Karpas-422 (cell line): Measurements from ENCODE around the gene B2M. TPM values are rescaled to one million over a fixed set of nuclear protein-coding genes. Genes with fewer than 3 reads are reported as not detected.
A peak's percentile ranks its signal among the peaks of the same experiment; 100 is the strongest.

Experiments
- DNase-seq: peaks from one replicate; pipeline ENCODE4 v3.0.0-alpha.2; 2015
- H2AFZ ChIP-seq: fragments of 200-600 bp; sonication (generic); 2 replicates; pipeline ENCODE4 v1.6.1; 2014; ENCODE audit warnings: antibody characterized with exemption, low read length, mixed read lengths
- H3K27ac ChIP-seq: fragments of 200-600 bp; sonication (generic); 2 replicates; pipeline ENCODE4 v1.5.1; 2014; ENCODE audit warnings: mild to moderate bottlenecking, low read length, moderate library complexity
- H3K27me3 ChIP-seq: fragments of 200-600 bp; sonication (generic); 2 replicates; pipeline ENCODE4 v1.6.1; 2014; ENCODE audit warnings: low read length, mixed read lengths
- H3K36me3 ChIP-seq: fragments of 200-600 bp; sonication (generic); 2 replicates; pipeline ENCODE4 v1.6.1; 2014; ENCODE audit warnings: low read length, mixed read lengths; ENCODE audit not compliant: insufficient read depth
- H3K4me1 ChIP-seq: fragments of 200-600 bp; sonication (generic); 2 replicates; pipeline ENCODE4 v1.6.1; 2014; ENCODE audit warnings: mild to moderate bottlenecking, low read length, mixed read lengths
- H3K4me2 ChIP-seq: fragments of 200-600 bp; sonication (generic); 2 replicates; pipeline ENCODE4 v1.6.1; 2014; ENCODE audit warnings: low read length, low read depth, mild to moderate bottlenecking; ENCODE audit not compliant: poor library complexity, severe bottlenecking
- H3K4me3 ChIP-seq: fragments of 200-600 bp; sonication (generic); 2 replicates; pipeline ENCODE4 v1.5.1; 2014; ENCODE audit warnings: mild to moderate bottlenecking, antibody characterized with exemption, low read length, mixed read lengths
- H3K79me2 ChIP-seq: fragments of 200-600 bp; sonication (generic); 2 replicates; pipeline ENCODE4 v1.6.1; 2014; ENCODE audit warnings: mild to moderate bottlenecking, low read length, mixed read lengths
- H3K9ac ChIP-seq: fragments of 200-600 bp; sonication (generic); 2 replicates; pipeline ENCODE4 v1.6.0; 2014; ENCODE audit warnings: low read length
- H3K9me2 ChIP-seq: fragments of 200-600 bp; sonication (generic), shearing (Covaris generic); replicated peaks from 2 replicates; pipeline ENCODE4 v1.6.0; 2014; ENCODE audit warnings: mild to moderate bottlenecking, low read length, moderate library complexity; ENCODE audit not compliant: insufficient read depth
- H3K9me3 ChIP-seq: fragments of 300-700, 200-600 bp; sonication (generic); 2 replicates; pipeline ENCODE4 v1.6.1; 2014; ENCODE audit warnings: low read length, mixed read lengths
- H4K20me1 ChIP-seq: fragments of 200-600 bp; sonication (generic); 2 replicates; pipeline ENCODE4 v1.6.1; 2014; ENCODE audit warnings: mild to moderate bottlenecking, antibody characterized with exemption, low read length, low read depth; ENCODE audit not compliant: insufficient read depth
- total RNA-seq: library from RNA; depleted of rRNA; stranded (reverse); fragments of >200 nt; shearing (Covaris generic); gene quantifications from 2 replicates; pipeline ENCODE4 v1.2.3, GENCODE V29; 2014; ENCODE audit warnings: low replicate concordance; rRNA removed

B2M gene
- 2,186 and 3,959 TPM in 2 replicates for total RNA-seq

- H3K36me3 ChIP-seq, result peaks cover 37% of the 10 kb centered on the region
Measured at GRCh38 chr15:44711096-44711742, at the start of gene B2M, which contains the start of gene PATL2. B2M (plus strand) TSS chr15:44711517; CDS start chr15:44711547, 30 bp downstream. PATL2 (minus strand) TSS chr15:44711323; CDS start chr15:44676490, 34,833 bp downstream.

GRCh38 chr15:44661576-44661975 lies 49.7 kb upstream of the B2M start:
- H3K79me2 ChIP-seq, result peaks cover 35% of the 10 kb centered on the region
- peak overlapping the region; percentile 96 for H3K4me2 ChIP-seq
- peak overlapping the region; percentile 88; the same call in 1 of the 2 replicates for H3K27ac ChIP-seq
- no peak for DNase-seq
- H3K9me2 ChIP-seq, result no peaks in the 10 kb centered on the region
- no peaks in the 10 kb centered on the region for H3K27me3 ChIP-seq
- H3K4me1 ChIP-seq, result peaks cover 32% of the 10 kb centered on the region
- no peaks in the 10 kb centered on the region for H3K9me3 ChIP-seq
- H2AFZ ChIP-seq, result no peak overlapping the region
- H4K20me1 ChIP-seq, result no peaks in the 10 kb centered on the region
- H3K9ac ChIP-seq, result peak overlapping the region; percentile 96
- H3K36me3 ChIP-seq, result peaks cover 33% of the 10 kb centered on the region
- peak overlapping the region; percentile 77 for H3K4me3 ChIP-seq

More at GRCh38 chr15:44711096-44711742, at the start of gene B2M, which contains the start of gene PATL2:
- peak; percentile 98 for DNase-seq
- Histone ChIP-seq H4K20me1 (peaks cover 43% of the 10 kb centered on the region), H3K27ac (peak within 1 kb of the TSS; percentile 95), H3K9me2 (no peaks in the 10 kb centered on the region), H3K4me1 (peaks cover 46% of the 10 kb centered on the region), H3K4me3 (peak within 1 kb of the TSS; percentile 98), H3K27me3 (no peaks in the 10 kb centered on the region), H3K9ac (peak within 1 kb of the TSS; percentile 100), H2AFZ (peak within 1 kb of the TSS; percentile 64), H3K9me3 (no peaks in the 10 kb centered on the region), H3K4me2 (peak within 1 kb of the TSS; percentile 96), H3K79me2 (peaks cover 52% of the 10 kb centered on the region)

GRCh38 chr15:44662478-44663409 lies 48.6 kb upstream of the B2M start:
- no peaks in the 10 kb centered on the region for H3K9me3 ChIP-seq
- H2AFZ ChIP-seq, result peak overlapping the region; percentile 25; the same call in 1 of the 2 replicates
- H3K36me3 ChIP-seq, result peaks cover 22% of the 10 kb centered on the region
- peaks cover 38% of the 10 kb centered on the region for H3K4me1 ChIP-seq
- H3K4me3 ChIP-seq, result peak overlapping the region; percentile 77
- peak; percentile 94 for DNase-seq
- peak overlapping the region; percentile 96 for H3K9ac ChIP-seq
- H3K27me3 ChIP-seq, result no peaks in the 10 kb centered on the region
- H3K79me2 ChIP-seq, result peaks cover 35% of the 10 kb centered on the region
- no peaks in the 10 kb centered on the region for H4K20me1 ChIP-seq
- H3K9me2 ChIP-seq, result no peaks in the 10 kb centered on the region
- peak overlapping the region; percentile 96 for H3K4me2 ChIP-seq
- peak overlapping the region; percentile 88 for H3K27ac ChIP-seq

- Histone ChIP-seq H3K4me1 (peaks cover 38% of the 10 kb centered on the region), H4K20me1 (no peaks in the 10 kb centered on the region), H3K9me3 (no peaks in the 10 kb centered on the region)
Measured at GRCh38 chr15:44663410-44664308, 47.7 kb upstream of the B2M start, which contains the start of gene SPG11. SPG11 (minus strand) TSS chr15:44663662; CDS start chr15:44663647, 15 bp downstream.

GRCh38 chr15:44666210-44667038 lies 44.9 kb upstream of the B2M start:
- Histone ChIP-seq H2AFZ (peak overlapping the region; percentile 46), H3K9ac (0 out of 2 replicates have a peak overlapping the region, but pooled peaks have one; percentile 12)
- peak; percentile 45 for DNase-seq

More at GRCh38 chr15:44663410-44664308, 47.7 kb upstream of the B2M start, which contains the start of gene SPG11:
- H3K9ac ChIP-seq, result peak within 1 kb of the TSS; percentile 96
- H3K4me3 ChIP-seq, result peak within 1 kb of the TSS; percentile 77
- peak within 1 kb of the TSS; percentile 96 for H3K4me2 ChIP-seq
- H2AFZ ChIP-seq, result peak within 1 kb of the TSS; percentile 95
- peaks cover 35% of the 10 kb centered on the region for H3K79me2 ChIP-seq
- no peaks in the 10 kb centered on the region for H3K27me3 ChIP-seq
- peak within 1 kb of the TSS; percentile 88 for H3K27ac ChIP-seq
- H3K36me3 ChIP-seq, result peaks cover 19% of the 10 kb centered on the region
- H3K9me2 ChIP-seq, result no peaks in the 10 kb centered on the region
- peak; percentile 99 for DNase-seq

GRCh38 chr15:44667039-44667360 lies 44.3 kb upstream of the B2M start:
- H3K27me3 ChIP-seq, result no peaks in the 10 kb centered on the region
- peaks cover 28% of the 10 kb centered on the region for H3K4me1 ChIP-seq
- peak overlapping the region; percentile 46 for H2AFZ ChIP-seq
- no peaks in the 10 kb centered on the region for H3K9me3 ChIP-seq
- no peaks in the 10 kb centered on the region for H4K20me1 ChIP-seq
- H3K4me3 ChIP-seq, result no peak overlapping the region
- H3K9me2 ChIP-seq, result no peaks in the 10 kb centered on the region
- no peak for DNase-seq
- H3K27ac ChIP-seq, result no peak overlapping the region
- H3K36me3 ChIP-seq, result no peaks in the 10 kb centered on the region
- 0 out of 2 replicates have a peak overlapping the region, but pooled peaks have one; percentile 12 for H3K9ac ChIP-seq
- H3K79me2 ChIP-seq, result peaks cover 9% of the 10 kb centered on the region
- no peak overlapping the region for H3K4me2 ChIP-seq

More at GRCh38 chr15:44666210-44667038, 44.9 kb upstream of the B2M start:
- Histone ChIP-seq H3K9me2 (no peaks in the 10 kb centered on the region), H3K4me3 (no peak overlapping the region), H4K20me1 (no peaks in the 10 kb centered on the region), H3K9me3 (no peaks in the 10 kb centered on the region), H3K4me1 (peaks cover 34% of the 10 kb centered on the region), H3K79me2 (peaks cover 15% of the 10 kb centered on the region), H3K36me3 (no peaks in the 10 kb centered on the region), H3K27ac (no peak overlapping the region), H3K4me2 (peak overlapping the region; percentile 29), H3K27me3 (no peaks in the 10 kb centered on the region)

GRCh38 chr15:44668921-44669320 lies 42.4 kb upstream of the B2M start:
- Histone ChIP-seq H3K9me3 (no peaks in the 10 kb centered on the region), H3K4me1 (peaks cover 21% of the 10 kb centered on the region), H2AFZ (no peak overlapping the region), H3K4me3 (no peak overlapping the region), H4K20me1 (no peaks in the 10 kb centered on the region), H3K79me2 (no peaks in the 10 kb centered on the region), H3K27me3 (no peaks in the 10 kb centered on the region), H3K4me2 (no peak overlapping the region), H3K27ac (no peak overlapping the region), H3K9me2 (no peaks in the 10 kb centered on the region), H3K9ac (no peak overlapping the region), H3K36me3 (no peaks in the 10 kb centered on the region)
- no peak for DNase-seq
